ENCODE results near the gene CC2D1A.

Gene CC2D1A

DNA sequence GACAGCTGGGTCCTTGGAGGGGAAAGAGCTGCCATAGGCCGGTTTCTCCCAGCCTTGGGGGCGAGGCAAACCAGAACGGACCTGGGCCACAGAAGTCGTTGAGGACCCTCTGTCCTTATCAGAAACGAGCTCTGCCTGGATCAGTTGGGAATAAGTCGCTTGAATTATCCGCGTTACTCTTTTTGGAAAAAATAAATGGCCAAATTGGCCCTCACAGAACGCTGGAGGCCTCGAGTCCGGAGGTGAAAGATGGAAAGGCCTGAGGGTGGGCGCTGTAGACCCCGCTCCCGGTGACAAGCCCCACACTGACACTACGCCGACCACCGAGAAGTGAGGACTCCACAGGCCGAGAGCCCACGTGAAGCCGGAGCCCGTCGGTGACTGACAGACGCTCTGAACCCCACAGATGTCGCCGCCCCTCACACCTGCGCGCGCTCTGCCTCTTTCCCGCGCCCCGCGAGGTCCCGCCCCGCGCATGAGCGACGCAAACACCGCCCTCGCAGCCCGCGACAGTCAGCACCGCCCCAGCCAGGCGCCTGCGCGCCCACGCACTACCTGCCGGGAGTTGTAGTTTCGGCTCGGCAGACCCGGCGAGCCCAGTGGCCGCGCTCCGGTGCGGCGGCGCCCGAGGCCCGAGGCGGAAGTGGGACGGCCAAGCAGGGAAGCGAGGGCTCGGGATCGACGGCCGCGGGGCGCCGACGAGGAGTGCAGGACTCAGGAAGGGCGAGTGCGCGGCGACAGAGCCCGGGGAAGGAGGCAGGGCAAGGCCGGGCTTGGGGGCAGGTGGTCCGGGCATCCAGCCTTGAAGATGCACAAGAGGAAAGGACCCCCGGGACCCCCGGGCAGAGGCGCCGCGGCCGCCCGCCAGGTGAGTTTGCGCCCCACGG is at the start of gene CC2D1A, which contains the start of gene BRME1:
CC2D1A (plus strand) TSS at position 568 of the 887 bp plus-strand sequence; CDS start at position 809, 241 bp downstream.
BRME1 (minus strand) TSS at position 484 of the 887 bp plus-strand sequence. CDS start 1,225 bp downstream, outside the sequence.
- peak; percentile 93 for DNase-seq

DNA sequence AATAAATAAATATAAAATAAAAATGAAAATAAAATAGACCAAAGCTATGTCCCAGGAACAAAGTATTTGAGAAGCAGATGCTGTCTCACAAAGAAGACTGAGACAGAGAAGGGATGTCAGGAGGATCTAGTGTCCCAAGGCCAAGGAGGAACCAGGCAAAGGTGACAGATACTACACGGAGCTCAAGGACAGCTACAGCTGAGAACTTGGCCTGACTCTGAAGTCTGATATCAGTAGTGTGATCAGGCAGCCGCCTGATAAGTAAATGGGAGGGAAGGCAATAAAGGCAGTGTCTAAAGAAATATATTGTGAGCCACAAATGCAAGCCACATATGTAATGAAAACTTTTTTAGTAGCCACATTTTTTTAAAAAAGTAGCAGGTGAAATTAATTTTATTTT is 49.5 kb upstream of the CC2D1A start:
- DNase-seq = no peak

DNA sequence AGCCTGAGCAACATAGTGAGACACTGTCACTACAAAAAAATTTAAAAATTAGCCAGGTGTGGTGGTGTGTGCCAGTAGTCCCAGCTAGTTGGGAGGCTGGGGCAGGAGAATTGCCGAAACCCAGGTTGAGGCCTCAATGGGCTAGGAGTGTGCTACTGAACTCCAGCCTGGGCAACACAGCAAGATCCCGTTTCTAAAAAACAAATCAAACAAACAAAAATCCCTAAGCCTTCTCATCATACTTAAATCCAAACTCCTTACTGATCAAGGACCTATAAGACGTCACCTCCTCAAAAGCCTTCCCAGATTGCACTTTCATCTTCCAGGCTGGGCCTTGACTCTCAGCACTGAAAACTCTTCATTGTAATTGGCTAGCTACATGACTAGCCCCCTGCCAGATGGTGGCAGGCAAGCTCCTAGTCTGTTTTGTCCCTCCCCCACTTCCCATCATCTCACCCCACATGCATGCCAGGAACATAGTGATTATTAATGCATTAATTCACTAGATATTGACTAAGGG is 46.6 kb upstream of the CC2D1A start:
- no peak for DNase-seq

DNA sequence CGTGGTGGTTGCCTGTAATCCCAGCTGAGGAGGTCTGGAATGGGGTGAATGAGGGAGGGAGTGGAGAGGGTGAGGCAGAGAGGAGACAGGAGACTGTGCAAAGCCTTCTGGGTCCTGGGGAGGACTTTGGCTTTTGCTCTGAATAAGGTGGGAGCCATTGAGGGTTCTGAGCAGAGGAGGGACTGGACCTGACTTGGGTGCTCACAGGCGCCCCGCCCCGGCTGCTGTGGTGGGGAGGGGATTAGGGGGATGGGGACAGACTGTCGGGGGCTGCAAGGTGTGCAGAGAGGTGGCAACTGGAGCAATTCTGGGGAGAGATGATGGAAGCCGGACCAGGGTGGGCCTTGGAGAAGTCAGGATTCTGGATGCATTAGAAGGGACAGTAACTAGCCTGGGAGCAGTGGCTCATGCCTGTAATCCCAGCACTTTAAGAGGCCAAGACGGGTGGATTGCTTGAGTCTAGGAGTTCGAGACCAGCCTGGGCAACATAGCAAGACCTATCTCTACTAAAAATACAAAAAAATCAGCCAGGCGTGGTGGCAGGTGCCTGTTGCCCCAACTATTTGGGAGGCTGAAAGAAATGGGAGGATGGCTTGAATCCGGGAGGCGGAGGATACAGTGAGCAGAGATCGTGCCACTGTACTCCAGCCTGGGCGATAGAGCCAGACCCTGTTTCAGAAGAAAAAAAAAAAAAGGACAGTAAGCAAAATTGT is 45.2 kb upstream of the CC2D1A start:
- DNase-seq = no peak

DNA sequence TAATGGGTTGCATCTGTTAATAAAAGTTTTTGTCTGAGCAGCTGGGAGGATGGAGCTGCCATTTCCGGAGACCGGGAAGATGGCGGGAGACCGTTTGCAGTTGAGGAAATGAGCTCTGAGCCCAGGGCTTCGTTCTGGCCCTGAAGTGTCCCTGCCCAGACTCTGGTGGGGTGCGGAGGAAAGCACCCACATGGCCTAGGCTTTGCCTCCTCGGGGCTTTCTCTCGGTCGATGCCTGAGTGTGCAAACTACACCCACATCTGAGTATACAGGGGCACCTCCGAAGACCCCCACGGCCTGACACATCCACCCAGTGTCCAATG is 44.6 kb upstream of the CC2D1A start:
- no peak for DNase-seq

DNA sequence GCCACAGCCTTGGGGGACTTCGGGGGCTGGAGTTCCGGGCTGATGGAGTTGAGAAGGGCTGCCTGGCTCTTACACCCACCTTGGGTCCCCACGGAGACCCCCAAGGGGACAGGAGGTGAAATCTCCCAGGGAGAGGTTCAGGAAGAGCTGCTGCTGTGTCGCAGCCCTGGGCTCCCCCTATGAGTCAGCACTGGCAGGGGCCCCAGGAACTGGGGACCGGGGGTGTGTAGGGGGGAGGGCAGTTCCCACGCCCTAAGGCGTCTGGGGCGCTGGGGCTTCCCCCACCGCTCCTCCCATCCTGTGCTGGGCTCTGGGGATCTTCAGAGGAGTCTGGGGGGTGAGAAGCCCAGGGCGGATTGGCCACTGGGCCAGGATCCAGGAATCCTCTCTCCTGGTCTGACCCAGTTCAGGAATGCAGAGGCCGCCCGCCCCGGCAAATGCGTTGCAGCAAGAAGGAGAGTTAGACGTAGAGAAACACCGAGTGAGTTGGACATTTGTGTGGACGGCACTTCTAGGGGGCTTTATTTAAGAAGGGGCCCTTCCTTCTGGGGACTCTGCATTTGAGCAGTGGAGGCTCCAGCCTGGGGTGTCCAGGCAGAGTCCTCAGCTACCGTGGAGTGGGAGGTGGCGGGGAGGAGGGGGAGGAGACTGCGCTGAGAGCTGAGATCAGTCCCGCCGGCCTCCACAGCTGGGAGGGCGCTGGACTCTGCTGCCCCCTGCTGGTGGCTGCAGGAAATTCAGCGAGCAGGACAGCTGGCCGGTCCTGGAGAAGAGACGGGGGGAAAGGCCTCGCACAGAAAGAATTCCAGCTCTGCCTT is 44.1 kb upstream of the CC2D1A start:
- DNase-seq = peak; percentile 87

DNA sequence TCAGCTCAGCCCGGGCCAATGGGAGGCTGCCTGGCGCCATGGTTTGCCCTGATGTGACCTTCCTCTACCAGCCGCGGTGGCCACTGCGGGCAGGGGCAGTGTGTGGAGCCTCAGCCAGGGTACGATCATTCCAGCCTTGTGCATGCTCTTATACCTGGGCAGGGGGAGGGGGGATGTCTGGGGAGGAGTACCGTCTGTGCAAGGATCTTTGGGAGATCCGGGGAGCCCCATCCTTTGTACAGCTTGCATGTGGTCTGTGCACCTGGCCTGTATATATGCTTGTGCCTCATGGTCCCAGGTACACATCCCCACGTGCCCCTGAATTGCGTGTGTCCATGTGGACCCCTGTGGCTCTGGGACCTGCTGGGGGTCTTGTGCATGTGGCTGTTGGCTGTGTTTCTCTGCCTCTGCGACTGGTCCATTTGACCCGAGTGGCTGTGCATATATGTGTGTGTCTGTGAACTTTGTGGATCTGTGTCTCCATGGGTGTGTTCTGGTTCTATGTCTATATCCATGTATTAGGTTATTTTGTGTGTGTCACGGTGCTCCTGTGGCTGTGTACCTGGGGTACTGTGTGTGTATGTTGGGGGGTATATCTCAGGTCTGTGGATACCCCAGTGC is 41.8 kb upstream of the CC2D1A start:
- no peak for DNase-seq

DNA sequence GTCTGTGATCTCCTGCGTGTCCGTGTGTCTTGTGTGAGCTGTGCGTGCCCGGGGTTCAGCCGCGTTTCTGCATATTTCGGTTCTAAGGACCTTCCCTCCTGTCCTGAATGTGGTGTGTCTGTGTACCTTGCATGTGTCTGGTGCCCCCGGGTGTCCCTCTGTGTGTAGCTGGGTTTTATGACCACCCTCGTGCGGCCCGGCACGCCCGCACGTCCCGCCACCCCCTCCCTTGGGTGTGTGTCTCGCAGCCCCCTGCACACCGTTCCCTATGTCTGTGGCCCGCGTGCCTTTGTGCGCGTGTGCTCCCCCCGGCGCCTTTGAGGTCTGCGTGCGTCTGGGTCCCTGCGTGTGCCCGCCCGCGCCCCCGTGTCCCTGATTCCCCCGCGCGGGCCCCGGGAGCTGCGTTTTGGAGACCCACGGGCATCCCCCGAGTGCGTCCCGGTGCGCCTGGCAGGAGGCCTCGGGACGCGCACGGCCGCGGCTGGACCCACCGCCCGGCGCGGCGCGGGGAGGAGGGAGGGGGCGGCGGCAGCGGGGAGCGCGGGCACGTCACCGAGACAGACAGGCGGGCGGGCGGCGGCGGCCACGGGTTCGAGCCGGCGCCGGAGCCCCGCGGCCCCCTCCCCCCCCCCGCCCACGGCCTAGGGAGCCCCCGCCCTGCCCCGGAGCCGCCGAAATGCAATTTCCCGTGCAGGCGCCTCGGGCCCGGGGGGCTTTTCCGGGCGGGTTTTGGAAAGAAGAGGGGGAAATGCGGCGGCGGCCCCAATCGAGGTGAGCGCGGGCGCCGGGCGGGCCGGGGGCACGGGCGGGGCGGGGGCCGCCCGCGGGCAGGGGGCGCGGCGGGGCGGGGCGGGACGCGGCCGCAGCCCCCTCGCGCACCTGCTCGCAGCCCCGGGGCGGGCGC is 41.1 kb upstream of the CC2D1A start:
- no peak for DNase-seq

DNA sequence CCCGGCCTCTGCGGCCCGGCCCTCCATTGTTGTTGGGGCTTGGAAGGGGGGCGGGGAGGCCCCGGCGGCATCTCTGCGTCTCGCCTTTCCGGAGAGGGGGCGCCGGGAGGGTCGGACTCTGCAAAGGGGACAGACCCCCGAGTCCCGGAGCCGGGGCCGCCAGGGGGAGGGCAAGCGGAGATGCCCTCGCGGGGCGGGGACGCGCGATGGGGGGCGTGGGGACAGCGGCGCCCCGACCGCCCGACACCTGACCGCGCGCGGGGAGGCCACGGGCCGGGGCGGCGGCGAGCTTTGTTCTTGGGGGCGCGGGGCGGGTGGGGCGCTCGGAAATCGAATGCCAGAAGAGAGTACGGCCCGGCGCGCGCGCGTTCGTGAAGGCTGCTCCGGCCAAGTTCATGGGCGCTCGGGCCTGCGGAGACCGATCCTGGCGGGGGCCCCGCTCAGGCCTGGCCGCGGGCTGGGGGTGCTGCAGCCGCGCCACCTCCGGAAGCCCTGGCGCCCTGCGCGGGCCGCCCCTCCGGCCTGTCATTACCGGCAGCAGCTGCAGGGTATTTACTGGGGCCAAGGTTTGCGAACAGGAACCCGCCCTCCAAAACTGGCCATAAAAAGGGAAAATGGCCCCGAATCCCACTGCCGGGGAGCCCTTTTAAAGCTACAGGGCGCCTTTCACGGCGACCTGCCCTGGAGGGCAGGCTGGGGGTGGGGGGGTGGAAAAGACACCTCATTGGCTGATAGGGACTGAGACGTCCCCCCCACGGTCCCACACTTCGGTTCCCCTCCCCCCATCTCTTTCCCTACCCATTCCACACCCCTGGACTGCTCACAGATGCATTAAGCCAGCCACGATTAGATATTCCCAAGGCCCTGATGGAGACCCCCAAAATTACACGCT is 40.2 kb upstream of the CC2D1A start:
- DNase-seq = no peak

DNA sequence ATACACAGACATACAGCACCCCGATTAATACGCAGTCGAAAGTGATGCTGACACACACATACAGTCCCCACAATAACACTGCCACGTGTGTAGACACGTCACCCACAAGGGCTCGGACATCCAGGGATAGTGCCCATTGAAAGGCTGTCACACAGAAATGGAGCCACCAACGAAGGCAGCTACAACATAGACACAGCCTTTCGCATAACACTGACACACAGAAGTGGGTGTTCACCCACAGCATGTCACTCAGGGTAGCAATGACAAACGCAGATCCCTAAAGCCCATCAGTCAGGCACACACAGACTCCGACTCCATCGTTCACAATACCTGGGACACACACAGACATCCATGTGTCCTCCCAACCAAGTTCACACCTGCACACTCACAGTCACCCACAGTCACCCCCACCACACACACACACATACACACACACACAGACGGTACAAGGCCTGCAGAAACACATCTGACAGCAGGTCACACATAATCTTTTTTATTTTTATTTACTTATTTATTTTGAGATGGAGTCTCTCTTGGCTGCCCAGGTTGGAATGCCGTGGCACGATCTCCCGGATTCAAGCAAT is 39.4 kb upstream of the CC2D1A start:
- no peak for DNase-seq

DNA sequence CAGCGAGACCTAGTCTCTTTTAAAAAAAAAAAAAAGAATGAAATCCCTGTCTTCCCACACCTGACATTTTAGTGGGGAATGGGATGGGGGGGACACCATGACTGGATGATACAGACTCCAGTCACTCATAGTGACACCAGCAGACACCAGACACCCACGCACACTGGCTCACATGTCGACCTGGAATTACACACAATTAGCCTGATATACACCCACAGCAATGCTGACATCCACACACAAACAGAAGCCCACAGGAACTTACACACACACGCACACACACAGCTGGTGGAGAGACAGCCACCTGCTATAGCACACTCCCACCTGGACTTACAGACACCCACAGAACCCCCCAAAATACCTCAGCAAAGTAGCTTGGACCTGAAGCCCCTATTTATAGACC is 37.3 kb upstream of the CC2D1A start:
- DNase-seq = no peak

DNA sequence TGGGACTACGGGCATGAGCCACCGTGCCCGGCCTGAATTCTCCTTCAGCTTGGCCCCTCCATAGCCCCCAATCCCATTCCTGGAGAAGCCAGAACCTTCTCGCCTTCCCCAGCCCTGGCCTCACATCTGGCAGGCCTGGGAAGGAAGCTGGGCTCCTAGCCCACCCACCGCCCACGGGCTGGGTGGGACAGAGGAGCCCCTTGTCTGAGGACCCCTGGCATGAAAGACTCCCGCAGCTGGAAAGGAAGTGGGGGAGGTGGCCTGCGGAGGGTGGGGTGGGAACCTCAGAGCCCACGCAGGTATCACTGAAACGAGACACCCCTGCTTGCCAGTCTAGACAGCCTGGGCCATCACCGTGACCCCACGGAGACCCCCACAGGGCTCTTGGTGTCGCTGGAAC is 36.7 kb upstream of the CC2D1A start:
- no peak for DNase-seq

DNA sequence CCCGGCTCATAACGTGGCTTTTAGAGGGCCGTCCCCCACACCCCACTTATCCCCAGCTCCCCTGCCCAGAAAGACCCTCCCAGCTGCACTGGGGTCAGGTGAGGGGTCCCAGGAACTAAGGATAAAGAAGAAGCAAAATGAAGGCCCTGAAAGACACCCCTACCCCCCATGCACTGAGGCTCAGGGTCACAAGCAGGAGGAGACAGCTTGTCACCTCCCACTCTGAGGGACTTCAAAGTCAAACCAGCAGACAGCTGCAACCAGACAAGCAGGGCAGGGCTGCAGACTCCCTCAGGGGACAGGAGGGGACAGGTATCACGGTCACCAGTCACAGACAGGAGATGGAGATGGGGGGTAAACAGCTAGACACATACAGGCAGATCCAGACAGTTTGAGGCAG is 35.1 kb upstream of the CC2D1A start:
- no peak for DNase-seq

DNA sequence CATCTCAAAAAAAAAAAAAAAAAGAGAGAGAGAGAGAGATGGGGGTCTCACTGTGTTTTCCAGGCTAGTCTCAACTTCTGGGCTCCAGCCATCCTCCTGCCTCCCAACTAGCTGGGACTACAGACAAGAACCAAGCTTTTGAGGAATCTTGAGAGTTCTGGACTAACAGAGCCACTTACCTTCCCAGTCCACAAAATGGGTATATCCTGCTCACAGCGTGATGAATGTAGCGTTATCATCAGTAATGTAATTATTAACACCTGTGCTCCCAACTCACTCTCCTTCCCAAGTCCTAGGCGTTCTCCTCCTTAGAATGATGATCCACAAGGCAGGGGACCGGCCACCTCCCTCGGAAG is 33.7 kb upstream of the CC2D1A start:
- DNase-seq = no peak

DNA sequence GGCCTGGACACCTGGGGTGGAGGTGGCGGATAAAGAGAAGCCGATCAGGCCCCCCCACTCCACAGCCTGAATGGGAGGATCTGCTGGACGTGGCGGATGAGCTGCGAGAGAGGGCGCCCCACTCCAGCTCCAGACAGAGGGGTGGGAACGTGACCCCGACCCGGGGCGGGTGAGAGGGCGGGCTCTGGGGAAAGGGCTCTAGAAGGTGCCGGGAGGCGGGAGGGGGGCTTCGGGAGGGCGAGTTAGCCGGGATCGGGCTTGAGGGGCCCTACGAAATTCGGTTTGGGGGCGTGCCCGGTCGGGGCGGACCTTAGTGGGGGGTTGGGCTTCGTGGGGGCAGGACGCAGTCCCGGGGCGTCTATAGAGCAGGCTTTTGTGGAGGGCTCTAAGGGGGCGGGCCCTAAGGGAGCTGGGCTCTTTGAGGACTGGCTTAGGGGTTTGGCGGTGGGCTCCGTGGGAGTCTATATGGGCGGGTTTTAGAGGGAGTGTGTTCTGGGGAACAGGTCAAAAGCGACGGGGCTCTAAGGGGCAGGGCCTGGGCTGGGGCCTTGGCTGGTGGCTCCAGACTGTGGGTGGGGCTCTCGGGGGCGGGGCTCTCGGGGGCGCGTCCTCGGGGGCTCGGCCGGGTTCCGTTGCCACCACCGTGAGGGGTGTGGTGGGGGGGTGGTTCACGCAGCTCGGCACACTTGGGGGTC is 33.2 kb upstream of the CC2D1A start:
- DNase-seq = no peak

DNA sequence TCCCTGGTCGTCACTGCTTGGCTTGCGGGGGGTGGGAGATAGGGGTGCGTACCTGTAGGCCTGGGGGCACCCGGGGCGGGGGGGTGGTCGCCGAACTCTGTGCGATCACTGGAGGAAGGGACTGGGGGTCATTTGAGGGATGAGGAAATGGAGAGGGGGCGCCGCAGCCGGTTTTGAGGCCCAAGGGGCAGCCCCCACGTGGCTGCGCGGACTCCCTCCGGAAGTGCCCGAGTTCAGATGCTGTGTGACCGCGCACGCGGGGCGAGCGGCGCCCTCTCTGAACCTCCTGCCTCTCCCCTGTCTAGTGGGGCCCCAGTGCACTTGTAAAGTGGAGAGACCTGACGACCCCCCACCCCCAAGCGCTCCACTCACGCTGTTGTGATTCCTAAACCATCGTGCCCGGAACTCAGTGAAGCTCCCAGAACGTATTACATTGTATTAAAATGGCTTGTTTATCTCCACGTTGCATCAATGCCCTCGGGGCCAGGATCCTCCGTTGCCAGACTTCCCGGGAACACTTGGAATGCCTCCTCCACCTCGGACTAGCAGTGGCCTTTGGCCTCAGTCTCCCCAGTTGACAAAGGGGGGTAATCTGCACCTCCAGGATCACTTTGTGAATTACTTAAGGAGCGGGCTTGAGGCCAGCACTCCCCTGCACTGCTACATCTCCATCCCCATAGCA is 32.0 kb upstream of the CC2D1A start:
- DNase-seq = no peak

DNA sequence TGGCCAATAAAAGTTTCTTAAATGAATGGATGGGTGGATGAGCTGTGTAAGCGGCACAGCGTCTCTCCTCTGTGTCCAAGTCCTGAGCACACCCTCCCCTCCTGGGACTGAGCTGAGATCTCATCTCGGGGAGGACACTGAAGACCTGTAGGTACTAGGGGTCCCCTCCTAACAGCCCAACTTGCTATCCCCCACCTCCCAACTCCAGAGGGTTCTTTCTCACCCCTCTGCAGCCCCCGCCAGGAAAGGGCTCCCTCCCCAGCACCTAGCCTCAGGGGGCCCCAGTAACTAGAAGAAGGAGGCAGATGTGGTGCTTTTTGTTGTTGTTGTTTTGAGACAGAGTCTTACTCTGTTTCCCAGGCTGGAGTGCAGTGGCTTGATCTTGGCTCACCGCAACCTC is 30.2 kb upstream of the CC2D1A start:
- DNase-seq = no peak

DNA sequence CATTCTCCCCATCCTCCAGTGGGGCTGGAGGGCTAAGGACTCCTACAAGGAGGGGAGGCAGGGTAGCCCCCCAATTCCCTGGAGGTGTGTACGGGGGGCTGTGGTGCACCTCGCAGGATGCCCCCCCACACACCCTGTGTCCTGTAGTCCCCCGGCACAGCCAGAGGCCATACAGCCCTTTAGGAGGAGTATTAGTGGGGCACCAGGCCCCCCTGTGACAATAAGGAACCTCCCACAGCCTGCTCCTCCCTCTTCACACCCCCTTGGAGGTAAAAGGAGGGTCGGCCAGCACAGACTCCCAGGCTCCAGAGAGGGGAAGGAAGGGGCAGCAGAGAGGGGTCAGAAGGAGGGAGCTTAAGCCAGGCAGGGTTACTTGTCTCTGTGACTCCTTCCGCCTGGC is 29.2 kb upstream of the CC2D1A start, which contains the start of gene NANOS3:
NANOS3 (plus strand) TSS at position 301 of the 400 bp plus-strand sequence. CDS start 115 bp downstream, outside the sequence.
- DNase-seq = no peak

DNA sequence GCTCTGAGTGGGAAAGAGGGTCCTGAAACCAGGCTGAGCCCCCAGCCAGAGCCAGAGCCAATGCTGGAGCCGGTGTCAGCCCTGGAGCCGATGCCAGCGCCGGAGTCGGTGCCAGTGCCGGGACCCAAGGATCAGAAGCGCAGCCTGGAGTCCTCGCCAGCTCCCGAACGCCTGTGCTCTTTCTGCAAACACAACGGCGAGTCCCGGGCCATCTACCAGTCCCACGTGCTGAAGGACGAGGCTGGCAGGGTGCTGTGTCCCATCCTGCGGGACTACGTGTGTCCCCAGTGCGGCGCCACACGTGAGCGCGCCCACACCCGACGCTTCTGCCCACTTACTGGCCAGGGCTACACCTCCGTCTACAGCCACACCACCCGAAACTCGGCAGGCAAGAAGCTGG is 28.7 kb upstream of the CC2D1A start:
- no peak for DNase-seq

Measured in stimulated activated naive CD4-positive, alpha-beta T cell treated with Interleukin-2 at 50 U/mL for 16 hours (primary cell).